ENCODE data around the gene DDX25. TPM values are rescaled to one million over a fixed set of nuclear protein-coding genes. Genes with fewer than 3 reads are reported as not detected.

Gene DDX25
- total and polyA plus RNA-seq, 2 of the 13 experiments (the other 11 are each of a cell fraction or from before 2014, with no cell fraction given), result 0.17 to 0.29 TPM

DNA sequence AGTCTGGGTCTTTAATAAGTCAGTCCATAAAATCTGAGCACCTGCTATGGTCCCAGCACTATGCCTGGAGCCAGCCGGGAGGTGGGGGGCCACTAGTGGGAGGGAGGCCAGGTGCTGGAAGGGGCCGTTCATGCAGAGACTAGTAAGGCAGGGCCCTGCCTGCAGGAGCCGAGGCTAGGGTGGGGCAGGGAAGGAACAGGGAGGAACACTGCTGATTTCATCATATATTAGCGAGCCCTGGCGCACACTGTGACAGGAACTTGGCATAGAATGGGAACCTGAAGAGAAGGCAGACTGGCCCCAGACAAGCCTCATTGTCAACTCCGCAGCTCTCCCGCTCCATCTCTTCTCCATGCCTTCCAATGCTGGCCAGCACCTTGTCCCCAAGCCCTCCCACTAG is 48.7 kb downstream of the DDX25 start:
- Histone ChIP-seq H2AFZ (ENCODE audit: low read length) (no peak overlapping the region), H3K27ac (ENCODE audit: extremely low read length, insufficient read depth, low read length) (no peak overlapping the region), H3K4me1 (ENCODE audit: insufficient read depth, low read length) (peaks cover 21% of the 10 kb centered on the region), H3K4me2 (ENCODE audit: low read depth, low read length) (no peak overlapping the region), H3K9me3 (ENCODE audit: low read length) (no peaks in the 10 kb centered on the region), H3K36me3 (replicated peaks in 1 of 2; ENCODE audit: control insufficient read depth in 1 of 2, insufficient read depth in 2 of 2, low read length in 2 of 2) (0 out of 5 replicates have a peak, but pooled peaks cover 0 to 6% of the 10 kb centered on the region in 2 experiments), H4K20me1 (ENCODE audit: insufficient read depth, low read length) (no peaks in the 10 kb centered on the region), H3K27me3 (ENCODE audit: control insufficient read depth in 1 of 2, insufficient read depth in 2 of 2, low read length in 2 of 2) (no peaks in the 10 kb centered on the region; a peak in 1 of 5 replicates), H3K9ac (ENCODE audit: insufficient read depth, low read depth, low read length) (no peak overlapping the region), H3K79me2 (ENCODE audit: insufficient read depth, low read length) (no peaks in the 10 kb centered on the region), H3K4me3 (replicated peaks in 1 of 3; ENCODE audit: insufficient read depth in 1 of 3, low read depth in 2 of 3, low read length in 3 of 3) (no peak overlapping the region)
- CTCF ChIA-PET (ENCODE audit: low intra/inter-chr PET ratio, low total read pairs), result no interaction called here
- TF ChIP-seq NPAS2 (CRISPR knock-in tag; IDR thresholded peaks at IDR 0.05; ENCODE audit: borderline replicate concordance), result no peak
- TF ChIP-seq, protein P1, sequence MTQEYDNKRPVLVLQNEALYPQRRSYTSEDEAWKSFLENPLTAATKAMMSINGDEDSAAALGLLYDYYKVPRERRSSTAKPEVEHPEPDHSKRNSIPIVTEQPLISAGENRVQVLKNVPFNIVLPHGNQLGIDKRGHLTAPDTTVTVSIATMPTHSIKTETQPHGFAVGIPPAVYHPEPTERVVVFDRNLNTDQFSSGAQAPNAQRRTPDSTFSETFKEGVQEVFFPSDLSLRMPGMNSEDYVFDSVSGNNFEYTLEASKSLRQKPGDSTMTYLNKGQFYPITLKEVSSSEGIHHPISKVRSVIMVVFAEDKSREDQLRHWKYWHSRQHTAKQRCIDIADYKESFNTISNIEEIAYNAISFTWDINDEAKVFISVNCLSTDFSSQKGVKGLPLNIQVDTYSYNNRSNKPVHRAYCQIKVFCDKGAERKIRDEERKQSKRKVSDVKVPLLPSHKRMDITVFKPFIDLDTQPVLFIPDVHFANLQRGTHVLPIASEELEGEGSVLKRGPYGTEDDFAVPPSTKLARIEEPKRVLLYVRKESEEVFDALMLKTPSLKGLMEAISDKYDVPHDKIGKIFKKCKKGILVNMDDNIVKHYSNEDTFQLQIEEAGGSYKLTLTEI (CRISPR knock-in tag; conservative IDR thresholded peaks at IDR 0.05), result no peak
- peak; percentile 59; the same call in 1 of the 2 replicates for TF ChIP-seq ZBTB33 (CRISPR knock-in tag; IDR thresholded peaks at IDR 0.05)
- FAIRE-seq, result no peak
- intact Hi-C loops (cut with micrococcal nuclease; ENCODE audit: unreplicated experiment) (no loop called here), in situ Hi-C loops (cut with HindIII; ENCODE audit: extremely low pct_ligation_motif_present, low pct_unique_long_range_greater_than_20kb) (no loop called here)
- DNase-seq (ENCODE audit: low spot score), result no peak
- no peak for ATAC-seq
- BruUV-seq (replicated peaks), result no TSS peak
- POLR2A ChIA-PET, result no interaction called here
- WGBS (ENCODE audit: low lambda C conversion rate), result 85% methylated on average over 5 of the region's 7 CpGs

GRCh38 chr11:125953401-125953935 is 49.2 kb downstream of the DDX25 start:
- BruUV-seq (replicated peaks), result no TSS peak
- FAIRE-seq (no peak), ATAC-seq (no peak), DNase-seq (ENCODE audit: low spot score) (no peak)
- 89% methylated on average over 15 of the region's 20 CpGs for WGBS (ENCODE audit: low lambda C conversion rate)
- Histone ChIP-seq H3K9ac (ENCODE audit: insufficient read depth, low read depth, low read length) (no peak overlapping the region), H3K4me3 (replicated peaks in 1 of 3; ENCODE audit: insufficient read depth in 1 of 3, low read depth in 2 of 3, low read length in 3 of 3) (no peak overlapping the region), H2AFZ (ENCODE audit: low read length) (no peak overlapping the region), H3K27me3 (ENCODE audit: control insufficient read depth in 1 of 2, insufficient read depth in 2 of 2, low read length in 2 of 2) (no peaks in the 10 kb centered on the region; a peak in 1 of 5 replicates), H3K4me1 (ENCODE audit: insufficient read depth, low read length) (peaks cover 16% of the 10 kb centered on the region), H3K36me3 (replicated peaks in 1 of 2; ENCODE audit: control insufficient read depth in 1 of 2, insufficient read depth in 2 of 2, low read length in 2 of 2) (0 out of 5 replicates have a peak, but pooled peaks cover 0 to 9% of the 10 kb centered on the region in 2 experiments), H3K27ac (ENCODE audit: extremely low read length, insufficient read depth, low read length) (no peak overlapping the region), H3K79me2 (ENCODE audit: insufficient read depth, low read length) (no peaks in the 10 kb centered on the region), H4K20me1 (ENCODE audit: insufficient read depth, low read length) (no peaks in the 10 kb centered on the region), H3K4me2 (ENCODE audit: low read depth, low read length) (no peak overlapping the region), H3K9me3 (ENCODE audit: low read length) (no peaks in the 10 kb centered on the region)
- no peak for TF ChIP-seq GABPA (IDR thresholded peaks at IDR 0.05; ENCODE audit: low read depth, low read length)
- no peak for TF ChIP-seq GABPA (CRISPR knock-in tag; IDR thresholded peaks at IDR 0.05; ENCODE audit: low read depth)
- TF ChIP-seq ZNF563 (CRISPR knock-in tag; IDR thresholded peaks at IDR 0.05), result no peak
- TF ChIP-seq AGO2 (optimal IDR thresholded peaks at IDR 0.05; ENCODE audit: low read depth, low read length), result peak; percentile 54
- no peak for TF ChIP-seq ZZZ3 (CRISPR knock-in tag; IDR thresholded peaks at IDR 0.05; ENCODE audit: borderline replicate concordance)
- TF ChIP-seq ZFP36L1 (CRISPR knock-in tag; IDR thresholded peaks at IDR 0.05), result no peak
- in situ Hi-C loops (cut with HindIII; ENCODE audit: extremely low pct_ligation_motif_present, low pct_unique_long_range_greater_than_20kb) (no loop called here), intact Hi-C loops (cut with micrococcal nuclease; ENCODE audit: unreplicated experiment) (no loop called here)
- CTCF ChIA-PET (ENCODE audit: low intra/inter-chr PET ratio, low total read pairs), result no interaction called here
- POLR2A ChIA-PET, result no interaction called here
